GM12878 (cell line): ENCODE data around the gene TENT4B. TPM values are rescaled to one million over a fixed set of nuclear protein-coding genes. Genes with fewer than 3 reads are reported as not detected.

Source experiments
- ATAC-seq: fragments of 200-7000 bp; cut with Tn5 transposase; 3 replicates; pipeline ENCODE4 v1.9.1; 2020; ENCODE audit warnings: mild to moderate bottlenecking, moderate library complexity
- BruUV-seq: library from RNA; stranded (reverse); fragments of 400-500 nt; replicated peaks from 2 replicates; lab custom pipeline; 2021; lab: Mats Ljungman, UMichigan
- CTCF ChIA-PET: fragments of 300-600 bp; sonication (Branson Sonifier 250); formaldehyde crosslinking; extraction: SDS; loops from one replicate; lab custom pipeline; 2021; ENCODE audit warnings: inconsistent platforms; lab: Yijun Ruan, JAX
- POLR2A ChIA-PET: fragments of 350-600 bp; formaldehyde crosslinking; extraction: SDS; loops from one replicate; lab custom pipeline; 2021; ENCODE audit warnings: inconsistent platforms; lab: Charles Lee
- RAD21 ChIA-PET: fragments of 300-600 bp; sonication (Branson Sonifier 250); formaldehyde crosslinking; loops from one replicate; lab custom pipeline; 2023; ENCODE audit warnings: antibody characterized with exemption; ENCODE audit not compliant: unreplicated experiment; lab: Charles Lee
- SMC1A ChIA-PET: fragments of 300-600 bp; sonication (Branson Sonifier 250); formaldehyde crosslinking; loops from one replicate; lab custom pipeline; 2023; ENCODE audit not compliant: unreplicated experiment, uncharacterized antibody; lab: Charles Lee
- DNase-seq: peaks from one replicate; pipeline ENCODE4 v3.0.0-alpha.2; 2011; ENCODE audit warnings: low read depth, low spot score
- FAIRE-seq: peaks from 3 replicates; lab custom pipeline; 2011; peaks lifted over from hg19 to GRCh38; lab: Jason Lieb, UNC
- H2AFZ ChIP-seq: 2 replicates; pipeline ENCODE4 v1.6.0; 2011; ENCODE audit warnings: low read depth, low read length, control low read depth; ENCODE audit not compliant: control insufficient read depth
- H3K27ac ChIP-seq: 2 replicates; pipeline ENCODE4 v1.5.1; 2011; ENCODE audit warnings: control low read depth; ENCODE audit not compliant: control insufficient read depth, insufficient read depth
- H3K27me3 ChIP-seq, 2 experiments: replicated peaks in 1 of 2; 2 replicates each; pipeline versions ENCODE4 v1.6.0 to v1.6.1; 2011; ENCODE audit warnings: low read length in 1 of 2; ENCODE audit not compliant: control insufficient read depth in 2 of 2, insufficient read depth in 2 of 2
- H3K36me3 ChIP-seq, 2 experiments: 2 replicates each; pipeline ENCODE4 v1.5.1; 2011; ENCODE audit warnings: low read length in 1 of 2; ENCODE audit not compliant: control insufficient read depth in 2 of 2, insufficient read depth in 2 of 2
- H3K4me1 ChIP-seq: 2 replicates; pipeline ENCODE4 v1.6.1; 2011; ENCODE audit warnings: mild to moderate bottlenecking, low read length, moderate library complexity, mixed read lengths; ENCODE audit not compliant: control insufficient read depth, insufficient read depth
- H3K4me2 ChIP-seq: 2 replicates; pipeline ENCODE4 v1.6.0; 2011; ENCODE audit warnings: control low read depth; ENCODE audit not compliant: control insufficient read depth, insufficient read depth
- H3K4me3 ChIP-seq: fragments of 200-600 bp; sonication (generic); 2 replicates; pipeline ENCODE4 v1.5.1; 2016
- H3K79me2 ChIP-seq: 2 replicates; pipeline ENCODE4 v1.6.0; 2011; ENCODE audit warnings: low read length; ENCODE audit not compliant: control insufficient read depth, insufficient read depth
- H3K9ac ChIP-seq: 2 replicates; pipeline ENCODE4 v1.8.0; 2011; ENCODE audit warnings: low read length, control low read depth, mixed read lengths; ENCODE audit not compliant: control insufficient read depth, insufficient read depth
- H3K9me3 ChIP-seq: replicated peaks from 3 replicates; pipeline ENCODE4 v1.5.1; 2011; ENCODE audit warnings: mild to moderate bottlenecking, low read length; ENCODE audit not compliant: control insufficient read depth, insufficient read depth
- H4K20me1 ChIP-seq: 2 replicates; pipeline ENCODE4 v1.6.0; 2011; ENCODE audit not compliant: control insufficient read depth, insufficient read depth
- BMI1 ChIP-seq: fragments of 450-650 bp; IDR thresholded peaks from 2 replicates; pipeline ENCODE4 v1.6.1; 2016; ENCODE audit warnings: mild to moderate bottlenecking, moderate library complexity, borderline replicate concordance
- CBX3 ChIP-seq: fragments of 200-600 bp; sonication (generic); IDR thresholded peaks from 2 replicates; pipeline ENCODE4 v1.6.1; 2016; ENCODE audit warnings: low read depth, borderline replicate concordance
- DPF2 ChIP-seq: fragments of 450-650 bp; IDR thresholded peaks from 2 replicates; pipeline ENCODE4 v1.6.1; 2017; ENCODE audit warnings: mild to moderate bottlenecking
- ETV6 ChIP-seq, 2 experiments: fragments of 450-650 bp in 1 of 2; IDR thresholded peaks in 1 of 2; conservative IDR thresholded peaks in 1 of 2; 2 replicates each; pipeline ENCODE4 v1.6.1; 2014; ENCODE audit warnings: antibody characterized with exemption in 1 of 2, borderline replicate concordance in 1 of 2, low read depth in 1 of 2, mild to moderate bottlenecking in 1 of 2, moderate library complexity in 1 of 2
- HDAC6 ChIP-seq: fragments of 200-600 bp; sonication (generic); IDR thresholded peaks from one replicate; pipeline ENCODE4 v1.8.0; 2017; ENCODE audit warnings: antibody characterized with exemption; ENCODE audit not compliant: unreplicated experiment
- IKZF1 ChIP-seq: fragments of 450-650 bp; conservative IDR thresholded peaks from 2 replicates; pipeline ENCODE4 v1.6.1; 2017; ENCODE audit warnings: antibody characterized with exemption, mild to moderate bottlenecking
- NRF1 ChIP-seq: conservative IDR thresholded peaks from 2 replicates; pipeline ENCODE4 v1.6.1; 2011; ENCODE audit warnings: mild to moderate bottlenecking, low read depth, low read length, improper control_type of control experiment
- POLR2A ChIP-seq: IDR thresholded peaks from 2 replicates; pipeline ENCODE4 v1.6.1; 2011; ENCODE audit warnings: low read depth, mild to moderate bottlenecking, low read length
- SREBF2 ChIP-seq: IDR thresholded peaks from 2 replicates; pipeline ENCODE4 v1.6.1; 2012; ENCODE audit warnings: mild to moderate bottlenecking, low read length
- SUPT20H ChIP-seq: IDR thresholded peaks from 2 replicates; pipeline ENCODE4 v1.6.1; 2011; ENCODE audit warnings: low read depth, mild to moderate bottlenecking, low read length, moderate library complexity, borderline replicate concordance; ENCODE audit not compliant: control insufficient read depth
- TCF12 ChIP-seq: IDR thresholded peaks from 2 replicates; pipeline ENCODE4 v1.6.1; 2011; ENCODE audit warnings: low read depth, mild to moderate bottlenecking, low read length
- ZNF217 ChIP-seq: fragments of 450-650 bp; IDR thresholded peaks from 2 replicates; pipeline ENCODE4 v1.6.1; 2017; ENCODE audit warnings: antibody characterized with exemption, mild to moderate bottlenecking
- WGBS: methylation state at CpG from one replicate; pipeline ENCODE4 v1.1.6; 2016; ENCODE audit warnings: low lambda C conversion rate; ENCODE audit not compliant: insufficient replicate concordance, insufficient coverage; ENCODE audit errors: missing lambda C conversion rate; 5-methylcytosine and 5-hydroxymethylcytosine counted together
- in situ Hi-C: fragments of 300-500 bp; cut with MboI; formaldehyde crosslinking; loops from 9 replicates; pipeline ENCODE4 v1.14.3; 2018; ENCODE audit warnings: mixed read lengths
- intact Hi-C: fragments of 100-400 bp; cut with micrococcal nuclease; formaldehyde crosslinking; loops from one replicate; pipeline ENCODE4 v1.14.2; 2022; ENCODE audit not compliant: unreplicated experiment
- polyA plus RNA-seq, 11 experiments: library from polyadenylated mRNA; depleted of rRNA in 4 of 11; unstranded in 6 of 11; stranded (reverse) in 5 of 11; fragments of >200 nt; fragmentation: Nextera tagmentation in 4 of 11; fragmentation: Illumina TruSeq in 1 of 11; extraction: Ambion mirVana in 4 of 11; extraction: Trizol in 1 of 11; gene quantifications; 1 replicate in 1 of 11; 2 replicates in 10 of 11; pipeline versions ENCODE4 v1.2.1 to v1.2.3, GENCODE V29; 2011 to 2016; ENCODE audit warnings: inconsistent platforms in 2 of 11, missing spikeins in 2 of 11, low read depth in 1 of 11
- total RNA-seq, 4 experiments: library from RNA; depleted of rRNA in 3 of 4; stranded (reverse); fragments of >200 nt in 3 of 4; fragmentation: Illumina TruSeq in 1 of 4; extraction: Trizol in 1 of 4; gene quantifications; 2 replicates each; pipeline versions ENCODE4 v1.2.1 to v1.2.3, GENCODE V29; 2013 to 2021
- TF ChIP-seq, protein P1 (sequence below): IDR thresholded peaks from 2 replicates; pipeline ENCODE4 v1.6.1; 2011; ENCODE audit warnings: borderline replicate concordance, low read depth, mild to moderate bottlenecking, moderate library complexity, mixed read lengths, low read length; ENCODE audit not compliant: insufficient read depth; ENCODE audit errors: extremely low read length
- TF ChIP-seq, protein P2 (sequence below): fragments of 450-650 bp; formaldehyde crosslinking; IDR thresholded peaks from 2 replicates; pipeline ENCODE4 v1.4.0; 2020; ENCODE audit warnings: mild to moderate bottlenecking, moderate library complexity
- TF ChIP-seq, protein P3 (sequence below): fragments of 450-650 bp; IDR thresholded peaks from 2 replicates; pipeline ENCODE4 v1.6.1; 2016; ENCODE audit warnings: mild to moderate bottlenecking
- TF ChIP-seq, protein P4 (sequence below): IDR thresholded peaks from 2 replicates; pipeline ENCODE4 v1.6.1; 2011; ENCODE audit warnings: low read depth, low read length, improper control_type of control experiment, borderline replicate concordance

TENT4B gene
- total and polyA plus RNA-seq, 10 of the 15 experiments (the other 5 are each of a cell fraction or from before 2014, with no cell fraction given), result 4.4 to 16.7 (median 10.8) TPM

DNA sequence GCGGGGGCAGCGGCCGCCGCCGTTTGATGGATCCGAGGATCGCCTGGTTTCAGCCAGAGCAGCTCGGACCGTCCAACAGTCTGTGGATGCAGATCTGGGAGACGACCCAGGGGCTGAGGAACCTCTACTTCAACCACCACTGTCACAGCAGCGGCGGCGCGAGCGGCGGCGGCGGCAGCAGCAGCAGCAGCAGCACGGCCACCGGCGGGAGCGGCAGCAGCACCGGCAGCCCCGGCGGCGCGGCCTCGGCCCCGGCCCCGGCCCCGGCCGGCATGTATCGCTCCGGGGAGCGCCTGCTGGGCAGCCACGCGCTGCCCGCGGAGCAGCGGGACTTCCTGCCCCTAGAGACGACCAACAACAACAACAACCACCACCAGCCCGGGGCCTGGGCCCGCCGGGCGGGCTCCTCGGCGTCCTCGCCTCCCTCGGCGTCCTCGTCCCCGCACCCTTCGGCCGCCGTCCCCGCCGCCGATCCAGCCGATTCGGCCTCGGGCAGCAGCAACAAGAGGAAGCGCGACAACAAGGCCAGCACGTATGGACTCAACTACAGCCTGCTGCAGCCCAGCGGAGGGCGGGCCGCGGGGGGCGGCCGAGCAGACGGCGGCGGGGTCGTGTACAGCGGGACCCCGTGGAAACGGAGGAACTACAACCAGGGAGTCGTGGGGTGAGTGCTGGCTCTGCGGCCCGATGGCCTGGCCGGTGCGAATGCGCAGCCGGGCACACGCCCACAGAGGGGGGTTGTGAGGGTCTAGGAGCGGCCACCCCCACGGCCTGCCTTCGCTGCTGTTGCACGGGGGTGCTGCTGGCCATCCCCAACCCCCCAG is 702 bp downstream of the TENT4B start:
- ChIA-PET SMC1A (no interaction called here), POLR2A (no interaction called here), RAD21 (no interaction called here), CTCF (no interaction called here)
- BruUV-seq, result no TSS peak
- Histone ChIP-seq H3K27me3 (no peaks in the 10 kb centered on the region), H3K4me2 (peak overlapping the region; percentile 92), H2AFZ (peak overlapping the region; percentile 30; the same call in 1 of the 2 replicates), H3K36me3 (no peaks in the 10 kb centered on the region), H3K9ac (peak overlapping the region; percentile 84), H3K9me3 (no peaks in the 10 kb centered on the region), H3K4me3 (peak overlapping the region; percentile 87), H3K27ac (peak overlapping the region; percentile 74), H3K4me1 (peaks cover 6% of the 10 kb centered on the region), H3K79me2 (peaks cover 51% of the 10 kb centered on the region), H4K20me1 (peaks cover 7% of the 10 kb centered on the region; the same call in 1 of the 2 replicates)
- in situ Hi-C loops (no loop called here), intact Hi-C loops (loop anchor here (2.0 to 10.0 kb wide), 5 partner anchors 33 to 591 kb away; partner anchors contain the start of gene CYLD)
- FAIRE-seq (no peak), ATAC-seq (peak; percentile 22), DNase-seq (no peak)
- WGBS, result under 1% methylated on average over 56 of the region's 89 CpGs
- no peak for TF ChIP-seq SREBF2
- no peak for TF ChIP-seq ETV6 (conservative IDR thresholded peaks at IDR 0.05 in 1 of 2, IDR thresholded peaks at IDR 0.05 in 1 of 2; ENCODE audit: borderline replicate concordance in 1 of 2, low read depth in 1 of 2)
- TF ChIP-seq SUPT20H, result no peak
- TF ChIP-seq, protein P1, sequence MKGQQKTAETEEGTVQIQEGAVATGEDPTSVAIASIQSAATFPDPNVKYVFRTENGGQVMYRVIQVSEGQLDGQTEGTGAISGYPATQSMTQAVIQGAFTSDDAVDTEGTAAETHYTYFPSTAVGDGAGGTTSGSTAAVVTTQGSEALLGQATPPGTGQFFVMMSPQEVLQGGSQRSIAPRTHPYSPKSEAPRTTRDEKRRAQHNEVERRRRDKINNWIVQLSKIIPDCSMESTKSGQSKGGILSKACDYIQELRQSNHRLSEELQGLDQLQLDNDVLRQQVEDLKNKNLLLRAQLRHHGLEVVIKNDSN, result no peak
- TF ChIP-seq, protein P2, sequence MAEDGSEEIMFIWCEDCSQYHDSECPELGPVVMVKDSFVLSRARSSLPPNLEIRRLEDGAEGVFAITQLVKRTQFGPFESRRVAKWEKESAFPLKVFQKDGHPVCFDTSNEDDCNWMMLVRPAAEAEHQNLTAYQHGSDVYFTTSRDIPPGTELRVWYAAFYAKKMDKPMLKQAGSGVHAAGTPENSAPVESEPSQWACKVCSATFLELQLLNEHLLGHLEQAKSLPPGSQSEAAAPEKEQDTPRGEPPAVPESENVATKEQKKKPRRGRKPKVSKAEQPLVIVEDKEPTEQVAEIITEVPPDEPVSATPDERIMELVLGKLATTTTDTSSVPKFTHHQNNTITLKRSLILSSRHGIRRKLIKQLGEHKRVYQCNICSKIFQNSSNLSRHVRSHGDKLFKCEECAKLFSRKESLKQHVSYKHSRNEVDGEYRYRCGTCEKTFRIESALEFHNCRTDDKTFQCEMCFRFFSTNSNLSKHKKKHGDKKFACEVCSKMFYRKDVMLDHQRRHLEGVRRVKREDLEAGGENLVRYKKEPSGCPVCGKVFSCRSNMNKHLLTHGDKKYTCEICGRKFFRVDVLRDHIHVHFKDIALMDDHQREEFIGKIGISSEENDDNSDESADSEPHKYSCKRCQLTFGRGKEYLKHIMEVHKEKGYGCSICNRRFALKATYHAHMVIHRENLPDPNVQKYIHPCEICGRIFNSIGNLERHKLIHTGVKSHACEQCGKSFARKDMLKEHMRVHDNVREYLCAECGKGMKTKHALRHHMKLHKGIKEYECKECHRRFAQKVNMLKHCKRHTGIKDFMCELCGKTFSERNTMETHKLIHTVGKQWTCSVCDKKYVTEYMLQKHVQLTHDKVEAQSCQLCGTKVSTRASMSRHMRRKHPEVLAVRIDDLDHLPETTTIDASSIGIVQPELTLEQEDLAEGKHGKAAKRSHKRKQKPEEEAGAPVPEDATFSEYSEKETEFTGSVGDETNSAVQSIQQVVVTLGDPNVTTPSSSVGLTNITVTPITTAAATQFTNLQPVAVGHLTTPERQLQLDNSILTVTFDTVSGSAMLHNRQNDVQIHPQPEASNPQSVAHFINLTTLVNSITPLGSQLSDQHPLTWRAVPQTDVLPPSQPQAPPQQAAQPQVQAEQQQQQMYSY (CRISPR knock-in tag), result no peak
- TF ChIP-seq NRF1, result no peak
- TF ChIP-seq, protein P3, sequence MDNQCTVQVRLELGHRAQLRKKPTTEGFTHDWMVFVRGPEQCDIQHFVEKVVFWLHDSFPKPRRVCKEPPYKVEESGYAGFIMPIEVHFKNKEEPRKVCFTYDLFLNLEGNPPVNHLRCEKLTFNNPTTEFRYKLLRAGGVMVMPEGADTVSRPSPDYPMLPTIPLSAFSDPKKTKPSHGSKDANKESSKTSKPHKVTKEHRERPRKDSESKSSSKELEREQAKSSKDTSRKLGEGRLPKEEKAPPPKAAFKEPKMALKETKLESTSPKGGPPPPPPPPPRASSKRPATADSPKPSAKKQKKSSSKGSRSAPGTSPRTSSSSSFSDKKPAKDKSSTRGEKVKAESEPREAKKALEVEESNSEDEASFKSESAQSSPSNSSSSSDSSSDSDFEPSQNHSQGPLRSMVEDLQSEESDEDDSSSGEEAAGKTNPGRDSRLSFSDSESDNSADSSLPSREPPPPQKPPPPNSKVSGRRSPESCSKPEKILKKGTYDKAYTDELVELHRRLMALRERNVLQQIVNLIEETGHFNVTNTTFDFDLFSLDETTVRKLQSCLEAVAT, result no peak
- TF ChIP-seq TCF12, result no peak
- TF ChIP-seq, protein P4, sequence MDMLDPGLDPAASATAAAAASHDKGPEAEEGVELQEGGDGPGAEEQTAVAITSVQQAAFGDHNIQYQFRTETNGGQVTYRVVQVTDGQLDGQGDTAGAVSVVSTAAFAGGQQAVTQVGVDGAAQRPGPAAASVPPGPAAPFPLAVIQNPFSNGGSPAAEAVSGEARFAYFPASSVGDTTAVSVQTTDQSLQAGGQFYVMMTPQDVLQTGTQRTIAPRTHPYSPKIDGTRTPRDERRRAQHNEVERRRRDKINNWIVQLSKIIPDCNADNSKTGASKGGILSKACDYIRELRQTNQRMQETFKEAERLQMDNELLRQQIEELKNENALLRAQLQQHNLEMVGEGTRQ, result no peak
- peak; percentile 42; the same call in 1 of the 2 replicates for TF ChIP-seq IKZF1
- TF ChIP-seq BMI1, result no peak
- peak; percentile 34; the same call in 1 of the 2 replicates for TF ChIP-seq DPF2
- TF ChIP-seq ZNF217, result peak; percentile 57; the same call in 1 of the 2 replicates
- no peak for TF ChIP-seq CBX3
- no peak for TF ChIP-seq HDAC6
- TF ChIP-seq POLR2A, result peak; percentile 52; the same call in 1 of the 2 replicates
